ENCODE measurements around the gene IFT27.
"Not testable (repeated sequence)": the region's sequence is repeated elsewhere in the genome, so short reads cannot be mapped to it uniquely, and the experiment has no call there.

Gene IFT27

GRCh38 chr22:36738416-36739020 is 37.4 kb downstream of the IFT27 start:
- Histone ChIP-seq H3K36me3 (ENCODE audit: insufficient read depth, low read depth, low read length) (no peaks in the 10 kb centered on the region), H3K4me1 (ENCODE audit: insufficient read depth, low read length) (no peaks in the 10 kb centered on the region), H3K9me3 (ENCODE audit: insufficient read depth, low read depth, low read length) (no peaks in the 10 kb centered on the region; the same call in 1 of the 2 replicates), H3K27ac (ENCODE audit: low read length) (no peak overlapping the region), H3K9ac (ENCODE audit: low read depth, low read length) (no peak overlapping the region), H3K4me3 (ENCODE audit: low read length) (no peak overlapping the region), H3K27me3 (ENCODE audit: insufficient read depth, low read length) (peaks cover 20% of the 10 kb centered on the region)

GRCh38 chr22:36737776-36738175 is 38.1 kb downstream of the IFT27 start:
- H3K9me3 ChIP-seq (ENCODE audit: insufficient read depth, low read depth, low read length): no peaks in the 10 kb centered on the region; the same call in 1 of the 2 replicates
- no peak overlapping the region for H3K27ac ChIP-seq (ENCODE audit: low read length)
- H3K9ac ChIP-seq (ENCODE audit: low read depth, low read length): no peak overlapping the region
- H3K4me3 ChIP-seq (ENCODE audit: low read length): no peak overlapping the region
- H3K4me1 ChIP-seq (ENCODE audit: insufficient read depth, low read length): no peaks in the 10 kb centered on the region
- peaks cover 20% of the 10 kb centered on the region for H3K27me3 ChIP-seq (ENCODE audit: insufficient read depth, low read length)
- no peaks in the 10 kb centered on the region for H3K36me3 ChIP-seq (ENCODE audit: insufficient read depth, low read depth, low read length)

DNA sequence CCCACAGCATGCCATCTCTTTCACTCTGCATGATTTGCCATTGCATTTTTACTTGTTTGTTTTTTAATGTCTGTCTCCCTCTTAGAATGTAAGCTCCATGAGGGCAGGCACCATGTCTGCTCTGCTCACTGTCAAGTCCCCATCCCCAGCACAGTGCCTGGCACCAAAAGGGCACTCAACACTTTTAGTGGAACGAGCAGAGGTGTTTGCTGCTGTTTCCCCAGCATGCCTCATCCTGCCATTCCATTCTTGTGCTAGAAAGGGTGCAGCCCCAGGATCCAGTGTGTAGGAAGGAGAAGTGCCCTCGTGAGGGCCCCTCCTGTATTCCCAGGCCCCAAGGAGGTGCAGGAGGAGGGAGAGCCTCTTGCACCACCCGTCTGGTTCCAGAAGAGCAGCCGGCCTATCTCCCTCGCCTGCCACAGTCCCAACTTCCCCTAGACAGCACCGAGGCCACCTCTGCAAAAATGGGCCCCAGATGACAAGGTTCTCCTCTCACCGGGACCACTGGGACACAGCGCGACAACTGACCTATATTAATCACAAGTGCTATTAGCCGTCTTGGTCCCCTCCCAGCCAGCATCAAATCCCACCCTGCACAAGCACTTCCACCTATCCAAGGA is 39.1 kb downstream of the IFT27 start:
- Histone ChIP-seq H3K4me3 (ENCODE audit: low read length) (no peak overlapping the region), H3K27ac (ENCODE audit: low read length) (no peak overlapping the region), H3K9ac (ENCODE audit: low read depth, low read length) (no peak overlapping the region), H3K27me3 (ENCODE audit: insufficient read depth, low read length) (peaks cover 20% of the 10 kb centered on the region), H3K4me1 (ENCODE audit: insufficient read depth, low read length) (no peaks in the 10 kb centered on the region), H3K36me3 (ENCODE audit: insufficient read depth, low read depth, low read length) (no peaks in the 10 kb centered on the region), H3K9me3 (ENCODE audit: insufficient read depth, low read depth, low read length) (no peaks in the 10 kb centered on the region; the same call in 1 of the 2 replicates)

DNA sequence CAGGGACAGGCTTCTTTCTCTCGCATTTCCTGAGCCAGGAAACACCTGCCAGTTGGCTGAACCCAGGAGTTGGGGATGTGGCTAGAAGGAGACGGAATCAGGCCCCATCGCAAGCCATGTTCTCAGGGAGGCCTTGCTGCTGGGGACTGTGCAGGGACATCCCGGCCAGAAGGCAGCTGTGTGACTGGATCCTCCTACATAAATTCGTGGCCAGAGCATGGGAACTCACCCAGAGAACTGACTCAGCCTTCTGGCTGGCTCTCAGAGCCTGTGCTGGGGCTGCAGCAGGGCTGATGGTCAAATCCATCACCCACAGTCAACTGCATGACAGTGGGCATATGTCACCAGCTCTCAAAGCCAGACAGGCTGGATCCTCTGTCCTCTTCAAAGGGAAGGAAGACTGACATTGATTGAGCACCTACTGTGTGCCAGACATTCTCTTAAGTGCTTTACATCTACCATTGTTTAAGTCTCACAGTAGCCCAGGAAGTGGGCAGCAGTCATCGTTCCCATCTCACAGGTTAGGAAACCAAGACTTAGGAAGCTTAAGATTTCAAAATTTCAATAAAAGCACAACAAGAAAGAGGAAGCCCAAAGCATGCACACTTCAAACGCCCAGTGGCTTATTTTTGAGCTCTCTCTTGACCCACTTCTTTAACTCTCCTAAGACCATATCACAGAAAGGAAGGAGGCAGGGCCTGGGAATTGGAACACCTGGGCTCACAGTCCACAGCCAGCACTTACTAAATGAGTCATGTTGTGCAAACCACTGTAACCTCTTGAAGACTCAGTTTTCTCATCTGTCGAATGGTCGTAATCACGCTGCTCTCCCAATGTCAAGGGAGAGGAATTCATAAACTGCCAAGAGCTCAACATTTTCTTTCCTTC is 41.5 kb downstream of the IFT27 start:
- Histone ChIP-seq H3K27ac (ENCODE audit: low read length) (no peak overlapping the region), H3K9ac (ENCODE audit: low read depth, low read length) (no peak overlapping the region), H3K9me3 (ENCODE audit: insufficient read depth, low read depth, low read length) (no peaks in the 10 kb centered on the region), H3K4me3 (ENCODE audit: low read length) (no peak overlapping the region), H3K36me3 (ENCODE audit: insufficient read depth, low read depth, low read length) (no peaks in the 10 kb centered on the region), H3K27me3 (ENCODE audit: insufficient read depth, low read length) (0 out of 2 replicates have a peak, but pooled peaks cover 9% of the 10 kb centered on the region), H3K4me1 (ENCODE audit: insufficient read depth, low read length) (no peaks in the 10 kb centered on the region)

- Histone ChIP-seq H3K9me3 (ENCODE audit: insufficient read depth, low read depth, low read length) (no peaks in the 10 kb centered on the region), H3K9ac (ENCODE audit: low read depth, low read length) (no peak overlapping the region), H3K4me3 (ENCODE audit: low read length) (no peak overlapping the region), H3K36me3 (ENCODE audit: insufficient read depth, low read depth, low read length) (no peaks in the 10 kb centered on the region), H3K27me3 (ENCODE audit: insufficient read depth, low read length) (0 out of 2 replicates have a peak, but pooled peaks cover 4% of the 10 kb centered on the region), H3K27ac (ENCODE audit: low read length) (no peak overlapping the region), H3K4me1 (ENCODE audit: insufficient read depth, low read length) (no peaks in the 10 kb centered on the region)
These were observed 42.6 kb downstream of the IFT27 start for GRCh38 chr22:36733271-36733670.

GRCh38 chr22:36732609-36733008 is 43.3 kb downstream of the IFT27 start:
- H3K9me3 ChIP-seq (ENCODE audit: insufficient read depth, low read depth, low read length): no peaks in the 10 kb centered on the region
- no peaks in the 10 kb centered on the region for H3K4me1 ChIP-seq (ENCODE audit: insufficient read depth, low read length)

DNA sequence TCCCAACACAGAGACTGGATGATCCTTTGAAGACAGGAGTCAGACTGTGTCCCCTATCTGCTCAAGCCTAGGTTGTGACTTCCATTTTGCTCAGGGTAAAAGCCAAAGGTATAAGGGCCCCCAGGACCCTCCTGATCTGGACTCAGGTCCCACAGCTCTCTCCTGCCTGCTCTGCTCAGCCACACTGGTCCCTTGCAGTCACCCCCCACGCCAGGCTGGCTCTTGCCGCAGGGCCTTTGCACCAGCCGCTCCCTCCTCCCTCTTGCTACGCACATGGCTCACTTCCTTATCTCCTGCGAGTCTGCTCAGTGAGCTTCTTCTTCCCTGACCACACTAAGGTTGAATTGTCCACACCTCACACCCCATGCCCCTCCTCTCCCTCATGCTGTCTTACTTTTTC is 44.0 kb downstream of the IFT27 start:
- no peaks in the 10 kb centered on the region for H3K36me3 ChIP-seq (ENCODE audit: insufficient read depth, low read depth, low read length)
- H3K9me3 ChIP-seq (ENCODE audit: insufficient read depth, low read depth, low read length): no peaks in the 10 kb centered on the region
- H3K4me1 ChIP-seq (ENCODE audit: insufficient read depth, low read length): no peaks in the 10 kb centered on the region
- no peak overlapping the region for H3K27ac ChIP-seq (ENCODE audit: low read length)
- H3K4me3 ChIP-seq (ENCODE audit: low read length): no peak overlapping the region
- H3K27me3 ChIP-seq (ENCODE audit: insufficient read depth, low read length): no peaks in the 10 kb centered on the region
- no peak overlapping the region for H3K9ac ChIP-seq (ENCODE audit: low read depth, low read length)

More at GRCh38 chr22:36732609-36733008, 43.3 kb downstream of the IFT27 start:
- no peaks in the 10 kb centered on the region for H3K36me3 ChIP-seq (ENCODE audit: insufficient read depth, low read depth, low read length)
- H3K27ac ChIP-seq (ENCODE audit: low read length): no peak overlapping the region
- no peak overlapping the region for H3K9ac ChIP-seq (ENCODE audit: low read depth, low read length)
- no peaks in the 10 kb centered on the region for H3K27me3 ChIP-seq (ENCODE audit: insufficient read depth, low read length)
- no peak overlapping the region for H3K4me3 ChIP-seq (ENCODE audit: low read length)

GRCh38 chr22:36731321-36731720 is 44.6 kb downstream of the IFT27 start:
- not testable (repeated sequence) for H3K27ac ChIP-seq (ENCODE audit: low read length); H3K27me3 ChIP-seq (ENCODE audit: insufficient read depth, low read length)

GRCh38 chr22:36730176-36730858 is 45.6 kb downstream of the IFT27 start:
- Histone ChIP-seq H3K27me3 (ENCODE audit: insufficient read depth, low read length) (no peaks in the 10 kb centered on the region), H3K4me1 (ENCODE audit: insufficient read depth, low read length) (no peaks in the 10 kb centered on the region), H3K4me3 (ENCODE audit: low read length) (no peak overlapping the region), H3K27ac (ENCODE audit: low read length) (no peak overlapping the region), H3K36me3 (ENCODE audit: insufficient read depth, low read depth, low read length) (no peaks in the 10 kb centered on the region), H3K9ac (ENCODE audit: low read depth, low read length) (no peak overlapping the region), H3K9me3 (ENCODE audit: insufficient read depth, low read depth, low read length) (no peaks in the 10 kb centered on the region)

More at GRCh38 chr22:36731321-36731720, 44.6 kb downstream of the IFT27 start:
- not testable (repeated sequence) for H3K4me3 ChIP-seq (ENCODE audit: low read length); H3K9me3 ChIP-seq (ENCODE audit: insufficient read depth, low read depth, low read length); H3K4me1 ChIP-seq (ENCODE audit: insufficient read depth, low read length); H3K9ac ChIP-seq (ENCODE audit: low read depth, low read length); H3K36me3 ChIP-seq (ENCODE audit: insufficient read depth, low read depth, low read length)

DNA sequence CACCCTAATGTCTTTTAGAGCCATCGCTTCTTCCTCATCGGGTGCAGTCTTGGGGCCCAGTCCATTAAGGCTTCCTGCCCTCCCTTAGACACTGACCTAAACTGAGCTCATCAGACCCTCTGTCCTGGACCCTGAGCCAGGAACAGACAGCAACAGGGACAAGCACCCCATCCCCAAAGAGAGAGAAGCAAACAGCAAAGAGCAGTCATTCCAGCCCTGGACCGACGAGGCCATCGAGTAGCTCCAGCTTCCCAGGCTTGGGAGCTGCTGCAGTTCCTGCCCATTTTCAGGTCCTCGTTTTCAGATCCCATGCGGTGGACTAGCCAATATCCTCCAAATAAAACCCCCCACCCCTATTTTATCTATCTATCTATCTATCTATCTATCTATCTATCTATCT is 46.6 kb downstream of the IFT27 start:
- Histone ChIP-seq H3K27ac (ENCODE audit: low read length) (no peak overlapping the region), H3K4me1 (ENCODE audit: insufficient read depth, low read length) (no peaks in the 10 kb centered on the region)

DNA sequence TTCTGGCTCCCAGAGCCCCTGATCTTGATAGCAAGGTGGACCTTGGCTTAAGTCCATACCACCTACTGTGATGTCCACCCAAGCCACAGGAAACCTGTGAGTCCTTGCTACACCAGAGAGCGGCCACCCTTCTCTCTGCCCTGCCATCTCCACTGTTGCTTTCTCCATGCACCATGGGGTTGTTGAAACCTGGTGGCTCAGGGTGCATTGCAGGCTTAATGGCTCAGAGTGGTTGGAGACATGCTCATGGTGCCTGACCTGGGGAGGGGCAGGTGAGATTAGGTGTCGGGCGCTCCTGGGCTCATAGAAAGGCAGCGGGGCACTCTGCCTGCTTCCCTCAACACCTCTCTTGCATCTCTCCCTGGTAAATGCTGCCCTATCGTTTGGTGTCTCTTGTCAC is 47.4 kb downstream of the IFT27 start:
- no peaks in the 10 kb centered on the region for H3K27me3 ChIP-seq (ENCODE audit: insufficient read depth, low read length)
- no peaks in the 10 kb centered on the region for H3K4me1 ChIP-seq (ENCODE audit: insufficient read depth, low read length)
- H3K4me3 ChIP-seq (ENCODE audit: low read length): no peak overlapping the region
- no peaks in the 10 kb centered on the region for H3K36me3 ChIP-seq (ENCODE audit: insufficient read depth, low read depth, low read length)
- no peak overlapping the region for H3K9ac ChIP-seq (ENCODE audit: low read depth, low read length)
- H3K27ac ChIP-seq (ENCODE audit: low read length): no peak overlapping the region
- no peaks in the 10 kb centered on the region for H3K9me3 ChIP-seq (ENCODE audit: insufficient read depth, low read depth, low read length)

More for the DNA sequence above, 46.6 kb downstream of the IFT27 start:
- Histone ChIP-seq H3K36me3 (ENCODE audit: insufficient read depth, low read depth, low read length) (no peaks in the 10 kb centered on the region), H3K4me3 (ENCODE audit: low read length) (no peak overlapping the region), H3K9ac (ENCODE audit: low read depth, low read length) (no peak overlapping the region), H3K9me3 (ENCODE audit: insufficient read depth, low read depth, low read length) (no peaks in the 10 kb centered on the region), H3K27me3 (ENCODE audit: insufficient read depth, low read length) (no peaks in the 10 kb centered on the region)
